Measurements from ENCODE around the gene KCNQ1. TPM values are rescaled to one million over a fixed set of nuclear protein-coding genes. Genes with fewer than 3 reads are reported as not detected.

Gene KCNQ1
- total and polyA plus RNA-seq, 9 of the 15 experiments (the other 6 are each of a cell fraction or from before 2014, with no cell fraction given): 0.44 TPM; not detected in 8

DNA sequence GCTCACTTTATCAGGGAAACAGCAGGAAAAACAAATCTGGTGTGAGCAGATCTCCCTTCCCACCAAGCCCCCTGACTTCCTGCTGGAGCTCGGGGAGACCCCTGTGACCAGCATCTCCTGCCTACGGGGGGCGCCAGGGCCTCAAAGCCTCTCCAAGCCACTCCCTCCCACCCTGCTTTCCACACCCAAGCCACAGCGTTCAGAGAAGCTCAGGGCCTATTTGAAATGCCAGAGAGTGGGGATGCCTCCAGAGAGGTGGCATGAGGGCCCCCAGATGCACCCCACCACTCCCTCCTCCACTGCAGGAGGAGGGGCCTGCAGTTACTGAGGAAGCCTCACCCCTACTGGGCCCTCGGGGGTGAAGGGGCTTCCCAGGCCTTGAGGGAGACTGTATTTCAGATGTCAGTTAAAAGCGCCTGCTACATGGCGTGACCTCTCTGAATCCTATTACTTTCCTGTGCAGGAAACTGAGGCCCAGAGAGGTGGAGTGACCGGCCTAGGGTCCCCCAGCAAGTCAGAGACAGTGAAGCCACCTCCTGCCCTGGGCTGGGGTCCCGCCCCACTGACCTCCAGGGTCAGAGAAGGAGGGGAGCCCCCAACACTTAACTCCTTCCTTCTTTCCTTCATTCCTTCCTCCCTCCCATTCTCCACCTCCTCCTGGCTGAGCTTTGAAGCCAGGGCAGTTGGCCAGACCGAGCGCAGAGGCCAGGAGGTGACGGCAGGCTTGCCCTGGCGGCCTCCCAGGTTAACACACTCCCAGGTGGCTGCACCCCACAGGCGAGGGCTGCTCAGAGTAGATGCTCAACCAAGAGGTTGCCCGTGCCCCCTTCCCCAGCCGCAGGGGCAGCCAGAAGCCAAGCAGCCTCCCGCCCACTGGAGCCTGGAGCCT is 446.8 kb downstream of the KCNQ1 start (continued):
- TF ChIP-seq ZFX (CRISPR knock-in tag; IDR thresholded peaks at IDR 0.05): peak; percentile 38
- peak; percentile 27; the same call in 1 of the 2 replicates for TF ChIP-seq ZNF583 (CRISPR knock-in tag; IDR thresholded peaks at IDR 0.05)

GRCh38 chr11:2892215-2892966 is 447.6 kb downstream of the KCNQ1 start:
- no peaks in the 10 kb centered on the region for H3K27me3 ChIP-seq (ENCODE audit: control insufficient read depth in 2 of 2, insufficient read depth in 2 of 2, low read length in 2 of 2)
- peak overlapping the region; percentile 77 for H3K4me2 ChIP-seq (ENCODE audit: insufficient read depth, low read length)
- peak overlapping the region; percentile 95 for H2AFZ ChIP-seq (ENCODE audit: low read depth, low read length)
- no peaks in the 10 kb centered on the region for H3K79me2 ChIP-seq (ENCODE audit: control insufficient read depth, insufficient read depth, low read length)
- H3K9ac ChIP-seq (ENCODE audit: insufficient read depth in 1 of 2, low read depth in 2 of 2, low read length in 2 of 2): peak overlapping the region; percentile 56 to 92; a peak in 3 of 4 replicates
- WGBS (ENCODE audit: insufficient coverage, low coverage, missing lambda C conversion rate): 18% methylated on average over 14 of the region's 34 CpGs
- peak overlapping the region; percentile 34 for H3K4me3 ChIP-seq
- H3K36me3 ChIP-seq (ENCODE audit: control insufficient read depth, insufficient read depth, low read length): no peaks in the 10 kb centered on the region
- no peaks in the 10 kb centered on the region for H3K9me3 ChIP-seq (replicated peaks; ENCODE audit: control insufficient read depth, insufficient read depth, low read depth, low read length)
- H3K4me1 ChIP-seq (replicated peaks in 1 of 2; ENCODE audit: control insufficient read depth in 2 of 2, insufficient read depth in 2 of 2, low read length in 2 of 2): peaks cover 30 to 65% of the 10 kb centered on the region in 2 experiments
- no peaks in the 10 kb centered on the region for H4K20me1 ChIP-seq (replicated peaks; ENCODE audit: control insufficient read depth, insufficient read depth, low read length)
- H3K27ac ChIP-seq (ENCODE audit: extremely low read depth, low read depth, low read length): peak overlapping the region; percentile 63
- intact Hi-C loops (cut with micrococcal nuclease) (loop anchor here (1.0 to 10.0 kb wide), 5 partner anchors 38 to 588 kb away; partner anchors contain the start of genes C11orf21 and TSPAN32), in situ Hi-C loops (cut with MboI) (no loop called here)
- ChIA-PET POLR2A (interaction anchor here (0.5 to 2.8 kb wide), 10 partner anchors 22 to 361 kb away, joined by 3 to 13 read pairs (median 4); partner anchors contain the start of genes KCNQ1OT1 and PHLDA2), CTCF (ENCODE audit: low intra/inter-chr PET ratio) (interaction anchor here (1.6 to 10.6 kb wide), 2 partner anchors 38 to 358 kb away, joined by 6 to 228 read pairs; no protein-coding TSS in a partner anchor)
- BruUV-seq (replicated peaks): no TSS peak
- FAIRE-seq: no peak
- no peaks in the 10 kb centered on the region for H3K9me1 ChIP-seq (ENCODE audit: control insufficient read depth, insufficient read depth, low read length)
- ATAC-seq: peak; percentile 80
- peak; percentile 76 to 87 (median 80) for DNase-seq (ENCODE audit: extremely low read depth in 1 of 4, low spot score in 3 of 4)
- TF ChIP-seq PHF20 (IDR thresholded peaks at IDR 0.05; ENCODE audit: partially characterized antibody) (peak; percentile 67), ZEB2 (IDR thresholded peaks at IDR 0.05) (peak; percentile 64; the same call in 1 of the 2 replicates), YY1 (IDR thresholded peaks at IDR 0.05; ENCODE audit: borderline replicate concordance in 1 of 3, control insufficient read depth in 1 of 3, extremely low read depth in 1 of 3, insufficient read depth in 3 of 3, insufficient read length in 1 of 3, insufficient replicate concordance in 2 of 3, low read depth in 1 of 3, low read length in 2 of 3) (peak in 1 of 3 experiments; percentile 5), ZBTB9 (CRISPR knock-in tag; IDR thresholded peaks at IDR 0.05) (peak; percentile 42; the same call in 1 of the 2 replicates), DEAF1 (CRISPR knock-in tag; IDR thresholded peaks at IDR 0.05) (peak; percentile 77; the same call in 1 of the 2 replicates), MAFF (IDR thresholded peaks at IDR 0.05; ENCODE audit: low read length) (no peak), L3MBTL2 (IDR thresholded peaks at IDR 0.05) (peak; percentile 91)
- TF ChIP-seq, protein P1, sequence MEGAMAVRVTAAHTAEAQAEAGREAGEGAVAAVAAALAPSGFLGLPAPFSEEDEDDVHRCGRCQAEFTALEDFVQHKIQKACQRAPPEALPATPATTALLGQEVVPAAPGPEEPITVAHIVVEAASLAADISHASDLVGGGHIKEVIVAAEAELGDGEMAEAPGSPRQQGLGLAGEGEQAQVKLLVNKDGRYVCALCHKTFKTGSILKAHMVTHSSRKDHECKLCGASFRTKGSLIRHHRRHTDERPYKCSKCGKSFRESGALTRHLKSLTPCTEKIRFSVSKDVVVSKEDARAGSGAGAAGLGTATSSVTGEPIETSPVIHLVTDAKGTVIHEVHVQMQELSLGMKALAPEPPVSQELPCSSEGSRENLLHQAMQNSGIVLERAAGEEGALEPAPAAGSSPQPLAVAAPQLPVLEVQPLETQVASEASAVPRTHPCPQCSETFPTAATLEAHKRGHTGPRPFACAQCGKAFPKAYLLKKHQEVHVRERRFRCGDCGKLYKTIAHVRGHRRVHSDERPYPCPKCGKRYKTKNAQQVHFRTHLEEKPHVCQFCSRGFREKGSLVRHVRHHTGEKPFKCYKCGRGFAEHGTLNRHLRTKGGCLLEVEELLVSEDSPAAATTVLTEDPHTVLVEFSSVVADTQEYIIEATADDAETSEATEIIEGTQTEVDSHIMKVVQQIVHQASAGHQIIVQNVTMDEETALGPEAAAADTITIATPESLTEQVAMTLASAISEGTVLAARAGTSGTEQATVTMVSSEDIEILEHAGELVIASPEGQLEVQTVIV (CRISPR knock-in tag; IDR thresholded peaks at IDR 0.05; ENCODE audit: borderline replicate concordance): no peak
